GM19455 (cell line): Measurements from ENCODE around the gene TMEM235.

Experiments
- ATAC-seq: cut with Tn5 transposase; IDR thresholded peaks from one replicate; pipeline ENCODE4 v1.9.1; 2021; ENCODE audit not compliant: unreplicated experiment

Gene TMEM235

DNA sequence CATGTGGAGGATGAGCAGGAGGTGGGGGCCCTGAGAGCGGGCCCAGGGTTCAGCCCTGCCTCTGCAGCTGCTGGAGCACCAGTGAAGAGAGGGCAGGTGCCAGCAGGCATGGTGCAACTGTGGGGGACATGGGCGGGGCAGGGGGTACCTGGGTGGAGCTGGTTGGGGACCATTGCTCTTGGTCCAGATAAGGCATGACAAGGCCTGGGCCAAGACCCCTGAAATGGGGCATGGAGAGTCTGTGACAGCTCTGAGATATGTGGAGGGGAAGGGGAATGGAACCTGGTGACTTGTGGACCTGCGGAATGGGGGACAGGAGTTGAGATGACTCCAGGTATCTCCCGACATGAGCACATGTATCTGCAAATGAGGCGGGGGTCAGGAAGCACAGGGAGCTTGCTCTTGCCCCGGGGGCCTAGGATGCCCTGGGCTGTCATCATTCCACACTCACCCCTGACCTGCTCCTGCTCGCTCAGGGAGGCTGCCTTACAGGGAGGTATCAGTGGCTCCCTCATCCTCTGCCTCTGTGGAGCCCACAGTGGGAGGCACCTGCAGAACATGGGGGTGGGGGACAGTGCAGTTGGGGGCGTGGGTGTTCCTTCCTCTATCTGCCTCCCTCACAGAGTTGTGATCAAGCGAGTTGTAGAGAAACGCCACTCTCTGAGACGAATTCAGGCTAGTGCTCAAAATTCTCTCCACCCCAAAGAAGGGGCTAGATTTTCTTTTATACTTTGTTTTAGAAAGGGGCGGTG lies 40.2 kb downstream of the TMEM235 start:
- no peak for ATAC-seq

DNA sequence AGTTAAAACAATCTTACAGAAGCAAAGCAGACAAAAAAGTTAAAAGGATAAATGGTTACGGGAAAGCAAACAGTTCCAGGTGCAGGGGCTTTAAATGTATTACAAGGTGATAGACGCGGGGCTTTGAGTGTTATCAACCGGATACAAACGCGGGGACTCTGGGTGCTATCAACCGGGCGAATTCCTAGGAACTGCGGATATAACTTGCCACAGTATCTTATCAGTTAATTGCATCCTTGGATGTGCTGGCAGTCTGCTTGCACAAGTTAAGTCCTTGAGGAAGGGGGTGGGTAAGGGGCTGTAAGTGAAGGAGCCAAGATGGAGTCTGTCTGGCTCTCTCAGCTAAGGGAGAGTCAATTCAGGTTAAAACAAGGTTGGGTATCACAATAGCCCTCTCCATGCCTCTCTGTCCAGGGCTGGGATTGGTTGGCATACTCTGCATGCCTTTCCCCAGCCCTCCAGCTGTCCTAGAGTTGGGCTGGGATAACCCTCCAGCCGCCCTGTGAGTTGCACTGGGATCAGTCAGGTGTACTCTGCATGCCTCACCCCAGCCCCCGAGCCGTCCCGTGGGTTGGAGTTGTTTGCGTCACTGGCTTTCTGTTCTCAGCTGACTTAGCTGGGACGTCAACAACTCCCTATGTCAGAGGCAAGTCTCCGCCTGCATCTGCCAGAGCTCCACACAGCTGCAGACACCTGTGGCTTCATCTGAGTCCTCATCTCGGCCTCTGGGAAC lies 40.9 kb downstream of the TMEM235 start:
- no peak for ATAC-seq

DNA sequence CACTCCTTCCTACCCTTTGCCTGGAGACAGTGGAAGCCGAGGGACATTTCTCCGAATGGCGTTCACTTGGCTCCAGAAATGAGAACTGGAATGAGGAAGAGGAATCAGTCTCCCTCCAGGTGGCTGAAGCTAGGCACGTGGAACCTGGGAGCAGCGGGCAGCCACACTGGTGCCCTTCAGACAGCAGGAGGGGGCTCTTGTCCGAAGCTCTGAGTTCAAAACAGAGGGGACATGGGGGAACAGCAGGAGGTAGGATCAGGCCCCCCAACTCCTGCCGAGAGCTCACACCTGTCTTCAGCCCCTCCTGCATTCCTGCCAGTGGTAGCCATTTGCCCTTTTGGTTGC lies 41.5 kb downstream of the TMEM235 start:
- ATAC-seq = no peak

DNA sequence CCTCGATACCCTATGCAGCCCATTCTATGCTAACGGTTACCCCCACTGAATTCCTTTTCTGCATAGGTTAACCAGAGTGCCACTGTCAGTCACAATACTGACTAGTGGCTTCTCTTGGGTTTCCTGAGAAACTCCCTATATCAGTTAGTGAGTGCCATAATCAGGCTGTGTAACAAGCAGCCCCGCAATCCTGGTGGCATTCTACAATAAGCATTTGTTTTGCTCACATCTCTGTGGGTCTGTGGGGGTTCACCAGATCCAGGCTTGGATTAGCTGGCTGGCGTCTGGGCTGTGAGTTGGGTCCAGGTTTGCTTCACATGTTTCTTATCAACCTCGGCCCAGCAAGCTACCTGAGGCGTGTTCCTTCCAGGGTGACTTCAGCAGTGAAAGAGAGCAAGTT lies 42.4 kb downstream of the TMEM235 start:
- ATAC-seq = no peak

DNA sequence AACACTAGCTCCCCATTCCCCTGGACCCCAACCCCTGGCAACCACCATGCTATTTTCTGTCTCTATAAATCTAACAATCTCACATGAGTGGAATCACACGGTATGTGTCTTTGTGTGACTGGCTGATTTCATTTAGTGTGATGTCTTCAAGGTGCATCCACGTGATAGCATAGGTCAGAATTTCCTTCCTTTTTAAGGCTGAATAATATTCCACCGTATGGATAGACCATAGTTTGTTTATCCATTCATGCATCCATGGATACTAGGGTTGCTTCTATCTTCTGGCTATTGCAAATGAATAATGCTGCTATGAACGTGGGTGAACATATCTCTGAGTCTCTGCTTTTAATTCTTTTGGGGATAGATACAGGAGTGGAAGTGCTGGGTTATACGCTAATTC lies 43.9 kb downstream of the TMEM235 start:
- ATAC-seq = no peak

DNA sequence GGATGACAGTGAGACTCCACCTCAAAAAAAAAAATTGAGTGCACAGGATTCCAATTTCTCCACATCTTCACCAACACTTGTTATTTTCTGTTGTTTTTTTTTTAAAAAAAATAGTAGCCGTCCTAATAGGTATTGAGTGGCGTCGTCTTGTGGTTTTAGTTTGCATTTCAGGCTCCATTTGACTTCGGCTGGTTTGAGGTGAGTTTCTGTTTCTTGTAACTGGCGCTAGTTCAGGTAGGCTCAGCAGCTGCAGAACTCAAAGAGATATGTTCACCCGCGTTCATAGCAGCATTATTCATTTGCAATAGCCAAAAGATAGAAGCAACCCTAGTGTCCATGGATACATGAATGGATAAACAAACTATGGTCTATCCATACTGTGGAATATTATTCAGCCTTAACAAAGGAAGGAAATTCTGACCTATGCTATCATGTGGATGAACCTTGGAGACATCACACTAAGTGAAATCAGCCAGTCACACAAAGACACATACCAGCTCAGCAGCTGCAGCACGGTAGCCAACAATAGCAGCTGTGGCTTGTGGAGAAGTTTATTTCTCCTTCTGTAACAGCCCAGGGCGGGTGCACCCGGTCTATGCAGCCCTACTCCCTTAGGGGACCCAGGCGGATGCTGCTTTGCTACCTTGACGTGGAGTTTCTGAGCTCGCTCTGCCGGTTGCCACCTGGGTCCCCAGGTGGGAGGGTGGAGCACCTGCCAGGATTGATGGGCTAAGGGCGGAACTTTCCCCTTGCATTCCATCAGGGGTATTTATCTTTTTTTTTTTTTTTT lies 44.9 kb downstream of the TMEM235 start:
- ATAC-seq = no peak

DNA sequence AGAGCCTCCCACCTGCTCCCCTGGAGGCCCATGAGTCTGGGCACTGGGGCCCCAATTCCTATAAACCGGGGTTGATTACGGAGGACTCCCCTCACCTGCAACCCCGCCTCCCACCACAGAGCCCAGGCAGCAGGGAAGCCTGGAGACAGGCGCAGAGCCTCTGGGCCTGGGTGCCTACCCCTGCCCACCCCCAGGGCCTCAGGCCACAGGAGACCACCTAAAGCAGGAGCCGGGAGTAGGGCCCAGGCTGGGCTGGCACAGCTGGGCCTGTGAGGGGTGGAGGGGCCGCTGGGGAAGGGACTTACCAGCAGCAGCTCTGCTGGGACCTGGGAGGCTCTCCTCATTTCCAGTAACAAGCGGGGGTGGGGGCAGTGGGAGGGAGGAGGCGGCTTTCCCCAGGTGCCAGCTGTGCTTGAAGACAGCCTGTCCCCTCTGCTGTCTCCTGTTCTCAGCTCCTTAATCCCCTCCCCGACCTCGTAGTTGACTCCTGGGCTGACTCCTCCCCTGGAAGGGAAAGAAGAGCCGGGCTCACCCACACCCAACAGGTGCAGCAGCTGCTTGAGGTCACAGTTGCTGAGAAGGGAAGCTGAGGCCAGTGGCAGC lies 46.8 kb downstream of the TMEM235 start:
- no peak for ATAC-seq

DNA sequence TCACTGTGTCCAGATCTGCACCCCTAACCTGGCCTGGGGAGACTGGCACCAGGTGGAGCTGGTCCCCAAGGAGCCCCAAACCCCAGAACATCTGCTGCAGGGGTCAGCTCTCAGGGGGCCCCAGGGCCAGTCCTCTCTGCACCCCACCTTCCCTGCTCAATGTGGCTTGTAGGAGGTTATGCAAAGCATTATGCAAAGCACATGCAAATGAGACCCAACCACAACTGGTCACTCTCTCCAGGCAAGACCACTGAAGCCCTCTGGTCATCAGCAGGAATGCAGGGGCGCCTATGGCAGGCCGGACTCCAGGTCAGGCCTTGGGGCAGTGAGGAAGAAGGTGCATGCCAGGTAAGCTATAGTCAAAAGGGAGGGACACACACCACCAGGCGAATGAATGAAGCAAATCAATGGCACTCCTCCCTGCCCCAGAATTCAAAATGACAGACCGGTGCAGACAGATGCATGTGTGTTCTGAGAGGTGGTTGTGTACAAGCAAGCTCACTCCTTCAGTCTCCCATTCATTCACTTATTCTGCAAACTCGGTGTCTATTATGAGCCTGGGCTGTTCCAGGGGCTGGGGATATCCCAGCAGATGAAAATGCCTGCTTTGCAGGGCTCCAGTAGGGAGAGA lies 48.0 kb downstream of the TMEM235 start:
- ATAC-seq = no peak

DNA sequence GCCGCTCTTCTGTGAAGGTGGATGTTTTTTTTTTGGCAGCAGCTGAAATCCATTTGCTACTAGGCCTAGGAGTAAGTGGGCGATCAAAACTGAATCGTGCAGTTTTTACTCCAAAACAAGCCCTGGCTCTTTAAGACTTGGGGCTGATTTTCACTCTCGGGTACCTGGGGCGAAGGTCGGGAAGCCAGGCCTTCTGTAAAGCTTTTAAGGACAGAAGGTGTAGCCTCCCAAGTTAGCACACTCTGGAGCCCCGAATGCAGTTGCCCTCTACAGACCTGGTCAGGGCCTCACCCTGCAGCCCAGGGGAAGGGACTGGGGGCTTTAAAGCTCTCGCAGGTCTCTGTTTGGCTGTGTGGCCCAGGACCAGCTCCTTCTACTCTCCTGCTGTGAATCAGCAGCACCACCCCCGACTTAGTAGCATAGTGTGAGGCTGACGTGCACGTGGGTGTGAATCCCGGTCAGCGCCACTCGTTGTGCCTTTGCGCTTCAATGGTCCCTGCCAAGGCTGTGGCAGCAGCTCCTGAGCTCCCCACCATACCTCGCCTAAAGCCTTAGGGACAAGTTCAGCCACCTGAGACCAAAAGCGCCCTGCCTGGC lies 49.9 kb downstream of the TMEM235 start:
- no peak for ATAC-seq

DNA sequence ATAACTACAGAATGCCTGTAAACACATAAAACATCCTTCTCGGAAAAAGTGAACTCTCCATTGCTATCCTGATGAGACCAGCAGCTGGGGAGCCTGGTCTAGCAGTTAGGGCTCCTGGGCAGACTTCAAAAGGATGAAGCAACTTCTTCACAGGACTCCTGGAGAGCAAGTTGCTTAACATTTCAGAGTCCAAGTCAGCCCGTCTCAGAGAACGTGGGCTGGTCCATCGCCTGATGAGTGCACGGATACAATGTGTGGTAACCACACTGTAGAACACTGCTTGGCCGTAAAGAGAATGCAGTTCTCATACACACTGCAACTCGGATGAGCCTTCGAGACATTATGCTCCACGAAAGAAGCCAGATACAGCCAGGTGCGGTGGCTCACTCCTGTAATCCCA lies 52.7 kb downstream of the TMEM235 start:
- ATAC-seq = no peak

DNA sequence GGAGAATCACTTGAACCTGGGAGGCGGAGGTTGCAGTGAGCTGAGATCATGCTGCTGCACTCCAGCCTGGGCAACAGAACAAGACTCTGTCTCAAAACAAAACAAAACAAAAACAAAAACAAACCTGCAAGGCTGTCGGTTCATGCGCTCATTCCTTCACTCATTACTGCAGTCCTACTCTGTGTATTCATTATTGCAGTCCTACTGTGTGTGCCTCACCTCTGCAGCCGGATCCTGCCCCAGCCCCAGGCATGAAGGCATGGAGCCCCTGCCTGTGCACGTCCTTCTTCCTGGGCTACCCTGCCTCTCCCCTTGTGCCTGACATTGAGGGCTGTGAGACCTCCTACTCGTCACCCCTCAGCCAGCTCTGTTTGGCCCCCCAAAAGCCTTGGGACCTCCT lies 57.6 kb downstream of the TMEM235 start:
- no peak for ATAC-seq

DNA sequence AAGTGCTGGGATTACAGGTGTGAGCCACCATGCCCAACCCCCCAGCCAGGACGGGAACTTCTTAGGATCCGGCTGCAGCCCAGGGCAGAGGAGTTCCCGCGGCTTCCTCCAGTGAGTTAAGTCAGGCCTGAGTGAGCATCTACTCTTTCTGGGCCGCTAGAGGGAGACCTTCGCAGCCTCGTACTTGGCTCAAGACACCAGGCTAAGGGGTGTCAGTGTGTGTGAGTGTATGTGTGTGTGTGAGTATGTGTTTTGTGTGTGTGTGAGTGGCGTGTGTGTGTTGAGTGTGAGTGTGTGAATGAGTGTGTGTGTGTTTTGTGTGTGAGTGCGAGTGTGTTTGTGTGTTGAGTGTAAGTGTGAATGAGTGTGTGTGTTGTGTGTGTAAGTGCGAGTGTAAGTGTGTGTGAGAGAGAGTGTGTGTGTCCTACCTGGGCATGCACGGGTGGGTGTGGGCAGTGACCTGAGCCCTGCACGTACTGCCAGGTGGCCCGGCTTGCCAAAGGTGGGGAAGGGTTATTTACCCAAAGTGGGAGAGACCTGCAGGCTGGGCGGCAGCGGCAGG lies 58.5 kb downstream of the TMEM235 start:
- ATAC-seq = no peak
